ENCODE data around the gene NFIA. TPM values are rescaled to one million over a fixed set of nuclear protein-coding genes. Genes with fewer than 3 reads are reported as not detected.

NFIA gene
- total and polyA plus RNA-seq, 10 of the 15 experiments (the other 5 are each of a cell fraction or from before 2014, with no cell fraction given) = 0.10 to 0.16 TPM; not detected in 8

- Histone ChIP-seq H3K79me2 (ENCODE audit: control insufficient read depth, insufficient read depth, low read length) (no peaks in the 10 kb centered on the region), H3K4me3 (no peak overlapping the region), H3K27ac (ENCODE audit: control insufficient read depth, insufficient read depth) (no peak overlapping the region), H4K20me1 (ENCODE audit: control insufficient read depth, insufficient read depth) (no peaks in the 10 kb centered on the region), H3K4me1 (ENCODE audit: control insufficient read depth, insufficient read depth, low read length) (no peaks in the 10 kb centered on the region), H3K36me3 (ENCODE audit: control insufficient read depth in 2 of 2, insufficient read depth in 2 of 2, low read length in 1 of 2) (no peaks in the 10 kb centered on the region), H3K9me3 (replicated peaks; ENCODE audit: control insufficient read depth, insufficient read depth, low read length) (no peaks in the 10 kb centered on the region), H3K9ac (ENCODE audit: control insufficient read depth, insufficient read depth, low read length) (no peak overlapping the region), H3K4me2 (ENCODE audit: control insufficient read depth, insufficient read depth) (no peak overlapping the region), H3K27me3 (replicated peaks in 1 of 2; ENCODE audit: control insufficient read depth in 2 of 2, insufficient read depth in 2 of 2, low read length in 1 of 2) (no peaks in the 10 kb centered on the region; a peak in 1 of 4 replicates), H2AFZ (ENCODE audit: control insufficient read depth, low read depth, low read length) (no peak overlapping the region)
- ChIA-PET RAD21 (ENCODE audit: unreplicated experiment) (no interaction called here), SMC1A (ENCODE audit: uncharacterized antibody, unreplicated experiment) (interaction anchor here (0.6 to 1.1 kb wide), 2 partner anchors 212 to 309 kb away, joined by 3 read pairs; no protein-coding TSS in a partner anchor), CTCF (interaction anchor here (0.8 to 1.3 kb wide), 2 partner anchors 9 to 1108 kb away, joined by 3 read pairs; no protein-coding TSS in a partner anchor), POLR2A (no interaction called here)
- no peak for ATAC-seq
- in situ Hi-C loops (cut with MboI) = loop anchor here (10.0 kb wide), 1 partner anchor 483 kb away; no protein-coding TSS in a partner anchor
- WGBS (ENCODE audit: insufficient coverage, insufficient replicate concordance, low lambda C conversion rate, missing lambda C conversion rate) = 31% methylated on average over 5 of the region's 5 CpGs
- no TSS peak for BruUV-seq (replicated peaks)
- TF ChIP-seq BRCA1 (IDR thresholded peaks at IDR 0.05; ENCODE audit: low read depth, low read length) = no peak
- no peak for TF ChIP-seq KAT2A (conservative IDR thresholded peaks at IDR 0.05; ENCODE audit: control insufficient read depth, low read depth, low read length)
- TF ChIP-seq ZNF274 (IDR thresholded peaks at IDR 0.05; ENCODE audit: insufficient read depth, insufficient read length) = no peak
- no peak for TF ChIP-seq ZBTB11 (CRISPR knock-in tag; IDR thresholded peaks at IDR 0.05)
- no peak for TF ChIP-seq BACH1 (IDR thresholded peaks at IDR 0.05; ENCODE audit: borderline replicate concordance)
- TF ChIP-seq RFX5 (IDR thresholded peaks at IDR 0.05; ENCODE audit: low read depth, low read length) = no peak
- TF ChIP-seq, protein P1, sequence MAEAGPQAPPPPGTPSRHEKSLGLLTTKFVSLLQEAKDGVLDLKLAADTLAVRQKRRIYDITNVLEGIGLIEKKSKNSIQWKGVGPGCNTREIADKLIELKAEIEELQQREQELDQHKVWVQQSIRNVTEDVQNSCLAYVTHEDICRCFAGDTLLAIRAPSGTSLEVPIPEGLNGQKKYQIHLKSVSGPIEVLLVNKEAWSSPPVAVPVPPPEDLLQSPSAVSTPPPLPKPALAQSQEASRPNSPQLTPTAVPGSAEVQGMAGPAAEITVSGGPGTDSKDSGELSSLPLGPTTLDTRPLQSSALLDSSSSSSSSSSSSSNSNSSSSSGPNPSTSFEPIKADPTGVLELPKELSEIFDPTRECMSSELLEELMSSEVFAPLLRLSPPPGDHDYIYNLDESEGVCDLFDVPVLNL (IDR thresholded peaks at IDR 0.05; ENCODE audit: low read depth, low read length) = no peak
- no peak for TF ChIP-seq SREBF1 (IDR thresholded peaks at IDR 0.05; ENCODE audit: low read length)
- TF ChIP-seq, protein P2, sequence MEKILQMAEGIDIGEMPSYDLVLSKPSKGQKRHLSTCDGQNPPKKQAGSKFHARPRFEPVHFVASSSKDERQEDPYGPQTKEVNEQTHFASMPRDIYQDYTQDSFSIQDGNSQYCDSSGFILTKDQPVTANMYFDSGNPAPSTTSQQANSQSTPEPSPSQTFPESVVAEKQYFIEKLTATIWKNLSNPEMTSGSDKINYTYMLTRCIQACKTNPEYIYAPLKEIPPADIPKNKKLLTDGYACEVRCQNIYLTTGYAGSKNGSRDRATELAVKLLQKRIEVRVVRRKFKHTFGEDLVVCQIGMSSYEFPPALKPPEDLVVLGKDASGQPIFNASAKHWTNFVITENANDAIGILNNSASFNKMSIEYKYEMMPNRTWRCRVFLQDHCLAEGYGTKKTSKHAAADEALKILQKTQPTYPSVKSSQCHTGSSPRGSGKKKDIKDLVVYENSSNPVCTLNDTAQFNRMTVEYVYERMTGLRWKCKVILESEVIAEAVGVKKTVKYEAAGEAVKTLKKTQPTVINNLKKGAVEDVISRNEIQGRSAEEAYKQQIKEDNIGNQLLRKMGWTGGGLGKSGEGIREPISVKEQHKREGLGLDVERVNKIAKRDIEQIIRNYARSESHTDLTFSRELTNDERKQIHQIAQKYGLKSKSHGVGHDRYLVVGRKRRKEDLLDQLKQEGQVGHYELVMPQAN (conservative IDR thresholded peaks at IDR 0.05) = no peak
- no peak for TF ChIP-seq MTA2 (IDR thresholded peaks at IDR 0.05; ENCODE audit: low read depth)
- no peak for TF ChIP-seq WRNIP1 (IDR thresholded peaks at IDR 0.05; ENCODE audit: borderline replicate concordance, low read depth, low read length)
- TF ChIP-seq, protein P3, sequence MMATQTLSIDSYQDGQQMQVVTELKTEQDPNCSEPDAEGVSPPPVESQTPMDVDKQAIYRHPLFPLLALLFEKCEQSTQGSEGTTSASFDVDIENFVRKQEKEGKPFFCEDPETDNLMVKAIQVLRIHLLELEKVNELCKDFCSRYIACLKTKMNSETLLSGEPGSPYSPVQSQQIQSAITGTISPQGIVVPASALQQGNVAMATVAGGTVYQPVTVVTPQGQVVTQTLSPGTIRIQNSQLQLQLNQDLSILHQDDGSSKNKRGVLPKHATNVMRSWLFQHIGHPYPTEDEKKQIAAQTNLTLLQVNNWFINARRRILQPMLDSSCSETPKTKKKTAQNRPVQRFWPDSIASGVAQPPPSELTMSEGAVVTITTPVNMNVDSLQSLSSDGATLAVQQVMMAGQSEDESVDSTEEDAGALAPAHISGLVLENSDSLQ (IDR thresholded peaks at IDR 0.05) = no peak
- TF ChIP-seq MXI1 (IDR thresholded peaks at IDR 0.05; ENCODE audit: low read depth, low read length) = no peak
- TF ChIP-seq ZNF207 (IDR thresholded peaks at IDR 0.05; ENCODE audit: borderline replicate concordance) = no peak
- no peak for TF ChIP-seq CBX5 (IDR thresholded peaks at IDR 0.05; ENCODE audit: low read depth)
- intact Hi-C loops (cut with micrococcal nuclease; ENCODE audit: unreplicated experiment) = loop anchor here (10.0 kb wide), 2 partner anchors 397 to 1483 kb away; no protein-coding TSS in a partner anchor
- no peak for DNase-seq (ENCODE audit: low read depth, low spot score)
- FAIRE-seq = no peak
These were observed 375.2 kb downstream of the NFIA start for GRCh38 chr1:61457526-61458040.

All from GM12878 (cell line).